ES-I3 (cell line): Measurements from ENCODE around the gene TLR5.

Experiments used
- H3K36me3 ChIP-seq: 2 replicates; pipeline ENCODE4 v1.6.1; 2013; ENCODE audit warnings: mild to moderate bottlenecking, low read length, control low read depth, moderate library complexity; ENCODE audit not compliant: insufficient read depth
- H3K4me1 ChIP-seq: 2 replicates; pipeline ENCODE4 v1.6.1; 2013; ENCODE audit warnings: mild to moderate bottlenecking, control low read depth, low read length; ENCODE audit not compliant: insufficient read depth
- H3K9ac ChIP-seq: 2 replicates; pipeline ENCODE4 v1.6.1; 2013; ENCODE audit warnings: low read depth, mild to moderate bottlenecking, low read length, moderate library complexity
- H3K9me3 ChIP-seq: 2 replicates; pipeline ENCODE4 v1.6.1; 2013; ENCODE audit warnings: mild to moderate bottlenecking, low read length, moderate library complexity; ENCODE audit not compliant: control insufficient read depth, insufficient read depth

The TLR5 gene

GRCh38 chr1:223110952-223111351 lies 32.1 kb downstream of the TLR5 start:
- Histone ChIP-seq H3K36me3 (no peaks in the 10 kb centered on the region), H3K9me3 (no peaks in the 10 kb centered on the region), H3K4me1 (no peaks in the 10 kb centered on the region), H3K9ac (no peak overlapping the region)

DNA sequence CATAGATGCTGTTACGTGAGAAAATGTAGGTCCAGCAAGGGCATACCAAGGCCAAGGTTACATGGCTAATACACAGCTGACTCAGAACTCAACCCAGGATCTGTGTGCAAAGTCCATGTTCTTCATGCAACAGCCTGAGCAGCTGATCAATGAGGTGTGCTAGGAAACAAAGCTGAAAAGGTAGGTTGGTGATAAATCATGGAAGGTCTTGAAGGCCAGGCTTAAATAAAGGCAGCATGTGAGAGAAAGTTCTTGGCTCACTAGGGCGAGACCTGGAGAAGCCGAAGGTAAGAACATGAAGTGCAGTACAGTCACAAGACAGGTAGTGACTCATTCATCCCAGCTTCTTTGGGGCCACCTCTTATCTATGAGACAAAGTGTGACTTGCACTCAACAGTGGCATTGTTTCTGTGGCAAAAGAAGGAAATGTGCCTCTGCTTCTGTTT lies 33.4 kb downstream of the TLR5 start:
- Histone ChIP-seq H3K36me3 (no peaks in the 10 kb centered on the region), H3K9me3 (no peaks in the 10 kb centered on the region), H3K4me1 (no peaks in the 10 kb centered on the region), H3K9ac (no peak overlapping the region)

GRCh38 chr1:223106856-223107255 lies 36.2 kb downstream of the TLR5 start:
- Histone ChIP-seq H3K9me3 (no peaks in the 10 kb centered on the region; the same call in 1 of the 2 replicates), H3K9ac (no peak overlapping the region), H3K36me3 (no peaks in the 10 kb centered on the region), H3K4me1 (no peaks in the 10 kb centered on the region)

DNA sequence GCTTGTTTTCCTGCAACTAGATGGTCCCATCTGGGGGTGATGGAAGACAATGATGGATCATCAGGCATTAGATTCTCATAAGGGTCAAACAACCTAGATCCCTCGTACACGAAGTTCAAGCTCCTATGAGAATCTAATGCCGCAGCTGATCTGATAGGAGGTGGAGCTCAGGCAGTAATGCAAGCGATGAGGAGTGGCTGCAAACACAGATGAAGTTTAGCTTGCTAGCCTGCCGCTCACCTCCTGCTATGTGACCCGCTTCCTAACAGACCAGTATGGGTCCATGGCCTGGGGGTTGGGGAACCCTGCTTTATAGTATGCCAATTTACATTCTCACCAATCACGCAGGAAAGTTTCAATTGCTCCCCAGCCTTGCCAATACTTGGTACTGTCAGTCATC lies 37.5 kb downstream of the TLR5 start:
- Histone ChIP-seq H3K4me1 (no peaks in the 10 kb centered on the region), H3K9ac (no peak overlapping the region), H3K9me3 (no peaks in the 10 kb centered on the region; the same call in 1 of the 2 replicates), H3K36me3 (no peaks in the 10 kb centered on the region)

DNA sequence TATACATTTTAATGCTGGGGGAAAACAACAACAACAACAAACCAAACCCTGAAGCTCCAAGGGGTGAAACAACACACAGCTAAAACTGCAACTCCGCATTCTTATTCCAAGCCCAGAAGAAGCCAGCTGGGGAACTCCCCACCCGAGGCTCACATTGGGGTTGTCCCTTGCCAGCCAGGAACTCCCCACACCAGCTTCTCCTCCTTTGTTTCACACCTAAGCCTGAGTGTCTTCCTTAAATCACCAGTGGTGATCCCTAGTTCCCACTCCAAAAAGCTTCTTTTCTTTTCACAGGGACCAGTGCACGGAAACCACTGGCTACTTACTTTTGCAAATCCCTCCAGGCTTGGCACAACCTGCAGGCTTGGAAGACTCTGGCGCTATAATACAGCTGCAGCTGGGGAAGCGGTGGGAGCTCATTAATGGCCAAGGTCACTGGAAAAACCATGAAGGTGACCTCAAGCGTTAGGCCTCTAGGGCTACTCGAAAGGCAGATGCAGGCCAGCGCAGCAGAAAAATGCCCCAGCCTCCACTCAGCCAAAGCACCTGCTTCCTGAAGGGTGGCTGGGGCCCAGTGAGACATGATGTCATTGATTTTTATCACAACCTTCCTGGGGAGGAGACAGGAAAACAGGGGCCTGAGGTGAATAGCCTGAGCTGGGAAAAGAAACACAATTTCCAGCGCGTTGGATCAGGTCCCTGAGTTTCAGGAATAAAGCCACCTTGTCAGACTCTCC lies 40.1 kb downstream of the TLR5 start:
- no peaks in the 10 kb centered on the region for H3K4me1 ChIP-seq
- H3K9ac ChIP-seq, result no peak overlapping the region
- no peaks in the 10 kb centered on the region for H3K36me3 ChIP-seq
- H3K9me3 ChIP-seq, result no peaks in the 10 kb centered on the region; the same call in 1 of the 2 replicates

DNA sequence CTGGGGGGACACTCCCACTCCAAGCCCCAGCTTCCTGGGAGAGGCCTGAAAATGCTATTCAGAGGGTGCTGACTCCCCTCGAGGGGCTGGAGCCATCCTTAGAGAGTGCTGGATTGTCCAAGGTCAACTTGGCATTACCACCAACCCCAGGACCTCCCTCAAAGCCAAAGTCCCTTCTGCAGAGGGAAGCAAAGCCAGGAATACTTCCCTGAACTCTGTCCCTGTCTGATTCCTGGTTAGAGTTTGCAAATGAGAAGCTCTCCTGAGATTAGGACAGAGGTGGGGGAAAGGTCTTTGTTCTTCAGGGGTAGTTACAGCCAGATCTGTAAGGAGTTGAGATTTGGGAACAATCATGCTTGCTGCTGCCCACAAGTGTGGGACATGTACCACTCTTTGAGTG lies 45.3 kb downstream of the TLR5 start:
- Histone ChIP-seq H3K36me3 (no peaks in the 10 kb centered on the region), H3K9ac (no peak overlapping the region), H3K9me3 (no peaks in the 10 kb centered on the region; the same call in 1 of the 2 replicates), H3K4me1 (no peaks in the 10 kb centered on the region)

- Histone ChIP-seq H3K4me1 (no peaks in the 10 kb centered on the region), H3K9ac (no peak overlapping the region), H3K9me3 (no peaks in the 10 kb centered on the region), H3K36me3 (no peaks in the 10 kb centered on the region)
Measured at GRCh38 chr1:223095870-223096269, 47.2 kb downstream of the TLR5 start.

GRCh38 chr1:223091896-223092295 lies 51.2 kb downstream of the TLR5 start:
- Histone ChIP-seq H3K4me1 (peaks cover 24% of the 10 kb centered on the region), H3K9ac (no peak overlapping the region), H3K9me3 (no peaks in the 10 kb centered on the region), H3K36me3 (no peaks in the 10 kb centered on the region)

DNA sequence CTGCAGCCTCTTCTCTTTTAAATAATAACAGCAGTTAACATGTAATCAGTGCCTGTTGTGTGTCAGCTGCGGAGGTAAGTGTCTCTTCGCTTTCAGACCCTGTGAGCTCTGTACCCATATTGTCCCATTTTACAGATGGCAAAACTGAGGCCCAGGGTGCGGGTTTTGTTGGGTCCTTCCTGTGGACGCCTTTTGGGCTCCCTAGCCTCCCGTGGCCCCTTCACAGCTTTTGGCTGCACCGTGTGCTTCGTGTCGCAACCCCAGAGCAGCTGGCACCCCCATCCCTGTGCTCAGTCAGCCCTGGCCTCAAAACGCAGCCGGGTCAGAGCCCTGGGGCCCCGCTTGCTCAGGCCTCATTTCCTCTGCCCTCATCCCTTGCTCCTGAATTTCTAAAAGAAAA lies 53.8 kb downstream of the TLR5 start:
- H3K4me1 ChIP-seq, result peaks cover 24% of the 10 kb centered on the region
- no peak overlapping the region for H3K9ac ChIP-seq
- H3K9me3 ChIP-seq, result no peaks in the 10 kb centered on the region
- H3K36me3 ChIP-seq, result no peaks in the 10 kb centered on the region

DNA sequence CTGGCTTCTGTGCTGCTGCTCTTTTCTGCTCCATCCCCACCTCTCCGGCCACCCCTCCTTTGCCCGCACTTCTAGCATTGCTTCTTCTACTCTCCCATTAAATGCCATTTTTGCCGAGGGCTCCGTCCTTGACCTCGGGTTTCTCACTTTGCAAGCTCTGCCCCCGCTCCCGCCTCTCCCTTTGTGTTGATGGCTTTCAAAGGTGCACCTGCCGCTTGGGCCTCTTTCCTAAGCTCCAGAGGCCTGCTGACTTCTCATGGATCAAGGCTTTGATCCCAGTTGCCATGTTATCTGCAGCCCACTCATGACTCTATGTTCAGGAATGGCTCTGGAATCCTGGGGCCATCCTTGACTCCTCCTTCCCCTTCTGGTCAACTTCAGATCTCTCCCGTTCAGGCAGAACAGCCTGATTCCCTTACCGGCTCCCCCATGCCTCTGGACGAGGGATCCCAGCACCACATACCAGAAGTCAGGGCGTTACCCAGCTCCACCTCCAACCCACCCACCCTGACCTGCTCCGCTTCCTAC lies 54.3 kb downstream of the TLR5 start:
- peaks cover 24% of the 10 kb centered on the region for H3K4me1 ChIP-seq
- no peaks in the 10 kb centered on the region for H3K36me3 ChIP-seq
- H3K9me3 ChIP-seq, result no peaks in the 10 kb centered on the region
- no peak overlapping the region for H3K9ac ChIP-seq

- H3K4me1 ChIP-seq, result peaks cover 24% of the 10 kb centered on the region
- H3K9me3 ChIP-seq, result no peaks in the 10 kb centered on the region
- H3K36me3 ChIP-seq, result no peaks in the 10 kb centered on the region
- H3K9ac ChIP-seq, result no peak overlapping the region
Measured at GRCh38 chr1:223087291-223088255, 55.5 kb downstream of the TLR5 start.

DNA sequence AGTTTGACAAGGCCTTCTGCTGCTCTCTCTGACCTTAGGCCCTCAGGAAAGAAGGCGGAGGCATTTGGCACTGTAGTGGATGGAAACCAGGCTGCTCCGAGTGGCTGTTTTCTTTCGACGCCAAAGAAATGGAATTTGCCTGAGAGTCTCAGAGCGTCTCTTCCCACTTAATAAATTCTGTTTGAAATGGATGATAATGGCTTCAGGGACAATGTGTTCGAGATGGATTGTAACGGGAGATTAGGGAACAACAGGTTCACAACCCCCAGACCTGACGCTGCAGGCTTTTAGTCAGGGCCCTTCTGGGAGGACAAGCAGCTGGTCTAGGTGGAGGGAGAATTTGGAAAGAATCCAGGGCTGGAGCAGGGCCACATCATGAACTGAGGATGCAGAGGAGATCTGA lies 58.6 kb downstream of the TLR5 start:
- Histone ChIP-seq H3K36me3 (no peaks in the 10 kb centered on the region), H3K4me1 (peaks cover 25% of the 10 kb centered on the region), H3K9ac (no peak overlapping the region), H3K9me3 (no peaks in the 10 kb centered on the region)

- Histone ChIP-seq H3K4me1 (peaks cover 23% of the 10 kb centered on the region), H3K9me3 (no peaks in the 10 kb centered on the region), H3K36me3 (no peaks in the 10 kb centered on the region), H3K9ac (no peak overlapping the region)
Measured at GRCh38 chr1:223083831-223084230, 59.2 kb downstream of the TLR5 start.

DNA sequence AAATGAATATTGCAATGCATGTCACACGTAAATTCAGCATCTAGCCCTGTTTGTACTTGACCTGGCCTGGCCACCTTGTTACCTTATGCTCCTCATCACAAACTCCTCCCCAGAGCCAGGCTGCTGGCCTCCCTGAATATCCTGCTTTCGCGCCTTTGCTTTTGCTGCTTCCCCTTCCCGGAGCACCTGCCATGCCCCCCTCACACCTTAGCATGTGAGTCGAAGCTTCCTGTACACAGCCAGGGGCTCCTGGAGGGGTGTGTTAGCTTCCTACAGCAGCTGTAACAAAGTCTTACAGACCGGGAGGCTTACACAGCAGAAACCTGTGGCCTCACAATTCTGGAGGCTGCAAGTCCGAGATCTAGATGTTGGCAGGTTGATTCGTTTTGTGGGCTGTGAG lies 60.1 kb downstream of the TLR5 start:
- Histone ChIP-seq H3K9ac (no peak overlapping the region), H3K36me3 (no peaks in the 10 kb centered on the region), H3K9me3 (no peaks in the 10 kb centered on the region), H3K4me1 (peaks cover 15% of the 10 kb centered on the region)
